HL-60 (cell line): ENCODE results near the gene SLC9A3.

Source experiments
- DNase-seq, 2 experiments: peaks; one replicate each; pipeline ENCODE4 v3.0.0-alpha.2; 2010 to 2020; ENCODE audit warnings: low read depth in 1 of 2, low spot score in 1 of 2
- H3K27ac ChIP-seq: fragments of 250-450 bp; sonication (Bioruptor Pico); replicated peaks from 2 replicates; pipeline ENCODE4 v1.5.1; 2020; ENCODE audit warnings: mild to moderate bottlenecking, moderate library complexity
- H3K27me3 ChIP-seq: fragments of 250-450 bp; sonication (Bioruptor Pico); 2 replicates; pipeline ENCODE4 v1.5.1; 2021; ENCODE audit warnings: mild to moderate bottlenecking, moderate library complexity; ENCODE audit not compliant: insufficient read depth, poor library complexity, severe bottlenecking
- H3K4me3 ChIP-seq: replicated peaks from 2 replicates; pipeline ENCODE4 v1.5.1; 2011; ENCODE audit warnings: mild to moderate bottlenecking, control low read depth, low read length; ENCODE audit not compliant: insufficient read depth
- GABPA ChIP-seq: IDR thresholded peaks from 2 replicates; pipeline ENCODE4 v1.6.1; 2012; ENCODE audit warnings: low read depth
- POLR2AphosphoS5 ChIP-seq: IDR thresholded peaks from 2 replicates; pipeline ENCODE4 v1.6.1; 2012; ENCODE audit warnings: low read depth
- SPI1 ChIP-seq: IDR thresholded peaks from 2 replicates; pipeline ENCODE4 v1.6.1; 2012; ENCODE audit warnings: low read depth, mild to moderate bottlenecking, borderline replicate concordance
- TF ChIP-seq, protein P1 (sequence below): IDR thresholded peaks from 2 replicates; pipeline ENCODE4 v1.6.1; 2012; ENCODE audit warnings: low read depth; ENCODE audit not compliant: insufficient replicate concordance
- TF ChIP-seq, protein P2 (sequence below): IDR thresholded peaks from one replicate; pipeline ENCODE4 v1.5.1; 2011; ENCODE audit warnings: low read length, control low read depth, inconsistent platforms; ENCODE audit not compliant: insufficient read depth

Gene SLC9A3

DNA sequence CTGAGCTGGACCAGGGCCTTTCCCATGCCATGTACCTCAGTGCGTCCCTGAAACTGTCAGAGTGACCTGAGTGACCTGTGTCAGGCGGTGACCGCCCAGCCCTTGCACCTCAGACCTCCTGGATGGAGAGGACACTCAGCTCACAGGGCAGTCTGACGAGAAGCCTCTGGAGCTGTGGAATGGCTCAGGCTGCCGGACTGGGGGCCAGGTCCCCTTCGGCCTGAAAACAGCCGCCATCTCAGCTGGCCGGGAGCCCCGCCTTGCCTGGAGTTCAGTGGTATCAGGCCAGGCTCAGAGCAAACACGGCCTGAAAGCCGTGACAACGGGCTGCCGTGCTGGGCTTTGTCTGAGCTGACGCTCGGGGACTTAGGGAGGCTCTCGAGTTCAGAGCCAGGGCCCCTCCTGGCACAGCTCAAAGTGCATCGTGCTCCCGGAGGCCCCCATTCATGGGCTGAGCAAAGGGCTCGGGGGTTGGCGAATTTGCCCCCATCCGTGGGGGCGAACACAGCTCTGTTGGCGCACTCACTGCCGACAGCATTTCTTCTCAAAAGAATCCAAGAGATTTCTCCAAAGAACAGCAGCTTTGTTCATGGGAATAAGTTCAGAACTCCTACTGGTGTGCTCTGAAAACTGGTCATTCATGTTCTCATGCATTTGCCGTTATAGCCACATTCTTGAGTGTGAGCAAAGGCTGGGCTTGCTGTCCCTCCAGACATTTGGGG lies 8.4 kb upstream of the SLC9A3 start:
- DNase-seq: no peak
- Histone ChIP-seq H3K27ac (no peak overlapping the region), H3K27me3 (peaks cover 21% of the 10 kb centered on the region), H3K4me3 (no peak overlapping the region)
- no peak for TF ChIP-seq GABPA
- no peak for TF ChIP-seq SPI1
- TF ChIP-seq, protein P1, sequence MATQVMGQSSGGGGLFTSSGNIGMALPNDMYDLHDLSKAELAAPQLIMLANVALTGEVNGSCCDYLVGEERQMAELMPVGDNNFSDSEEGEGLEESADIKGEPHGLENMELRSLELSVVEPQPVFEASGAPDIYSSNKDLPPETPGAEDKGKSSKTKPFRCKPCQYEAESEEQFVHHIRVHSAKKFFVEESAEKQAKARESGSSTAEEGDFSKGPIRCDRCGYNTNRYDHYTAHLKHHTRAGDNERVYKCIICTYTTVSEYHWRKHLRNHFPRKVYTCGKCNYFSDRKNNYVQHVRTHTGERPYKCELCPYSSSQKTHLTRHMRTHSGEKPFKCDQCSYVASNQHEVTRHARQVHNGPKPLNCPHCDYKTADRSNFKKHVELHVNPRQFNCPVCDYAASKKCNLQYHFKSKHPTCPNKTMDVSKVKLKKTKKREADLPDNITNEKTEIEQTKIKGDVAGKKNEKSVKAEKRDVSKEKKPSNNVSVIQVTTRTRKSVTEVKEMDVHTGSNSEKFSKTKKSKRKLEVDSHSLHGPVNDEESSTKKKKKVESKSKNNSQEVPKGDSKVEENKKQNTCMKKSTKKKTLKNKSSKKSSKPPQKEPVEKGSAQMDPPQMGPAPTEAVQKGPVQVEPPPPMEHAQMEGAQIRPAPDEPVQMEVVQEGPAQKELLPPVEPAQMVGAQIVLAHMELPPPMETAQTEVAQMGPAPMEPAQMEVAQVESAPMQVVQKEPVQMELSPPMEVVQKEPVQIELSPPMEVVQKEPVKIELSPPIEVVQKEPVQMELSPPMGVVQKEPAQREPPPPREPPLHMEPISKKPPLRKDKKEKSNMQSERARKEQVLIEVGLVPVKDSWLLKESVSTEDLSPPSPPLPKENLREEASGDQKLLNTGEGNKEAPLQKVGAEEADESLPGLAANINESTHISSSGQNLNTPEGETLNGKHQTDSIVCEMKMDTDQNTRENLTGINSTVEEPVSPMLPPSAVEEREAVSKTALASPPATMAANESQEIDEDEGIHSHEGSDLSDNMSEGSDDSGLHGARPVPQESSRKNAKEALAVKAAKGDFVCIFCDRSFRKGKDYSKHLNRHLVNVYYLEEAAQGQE: no peak
- TF ChIP-seq, protein P2, sequence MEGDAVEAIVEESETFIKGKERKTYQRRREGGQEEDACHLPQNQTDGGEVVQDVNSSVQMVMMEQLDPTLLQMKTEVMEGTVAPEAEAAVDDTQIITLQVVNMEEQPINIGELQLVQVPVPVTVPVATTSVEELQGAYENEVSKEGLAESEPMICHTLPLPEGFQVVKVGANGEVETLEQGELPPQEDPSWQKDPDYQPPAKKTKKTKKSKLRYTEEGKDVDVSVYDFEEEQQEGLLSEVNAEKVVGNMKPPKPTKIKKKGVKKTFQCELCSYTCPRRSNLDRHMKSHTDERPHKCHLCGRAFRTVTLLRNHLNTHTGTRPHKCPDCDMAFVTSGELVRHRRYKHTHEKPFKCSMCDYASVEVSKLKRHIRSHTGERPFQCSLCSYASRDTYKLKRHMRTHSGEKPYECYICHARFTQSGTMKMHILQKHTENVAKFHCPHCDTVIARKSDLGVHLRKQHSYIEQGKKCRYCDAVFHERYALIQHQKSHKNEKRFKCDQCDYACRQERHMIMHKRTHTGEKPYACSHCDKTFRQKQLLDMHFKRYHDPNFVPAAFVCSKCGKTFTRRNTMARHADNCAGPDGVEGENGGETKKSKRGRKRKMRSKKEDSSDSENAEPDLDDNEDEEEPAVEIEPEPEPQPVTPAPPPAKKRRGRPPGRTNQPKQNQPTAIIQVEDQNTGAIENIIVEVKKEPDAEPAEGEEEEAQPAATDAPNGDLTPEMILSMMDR: no peak
- no peak for TF ChIP-seq POLR2AphosphoS5

DNA sequence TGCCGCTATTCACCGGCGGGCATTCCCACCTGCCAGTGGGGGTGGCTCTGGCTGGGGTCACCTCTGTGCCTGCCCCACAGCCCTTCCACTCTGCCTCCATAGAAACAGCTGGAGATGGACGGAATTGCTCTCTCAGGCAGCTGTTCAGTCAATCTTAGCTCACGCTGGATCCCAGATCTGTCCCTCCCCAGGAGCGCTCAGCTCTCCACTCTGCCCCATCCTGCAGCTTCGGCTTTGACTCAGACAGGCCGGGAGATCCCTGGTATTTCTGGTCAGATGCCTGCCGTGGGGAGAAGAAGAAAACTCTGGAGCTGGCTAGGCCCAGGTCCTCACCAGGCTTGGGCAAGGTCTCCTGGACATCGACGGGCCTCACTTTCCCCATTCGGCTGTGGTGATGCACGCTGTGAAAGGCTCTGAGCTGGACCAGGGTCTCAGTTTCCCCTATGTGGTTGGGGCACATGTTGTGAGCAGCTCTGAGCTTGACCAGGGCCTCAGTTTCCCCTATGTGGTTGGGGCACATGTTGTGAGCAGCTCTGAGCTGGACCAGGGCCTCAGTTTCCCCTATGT lies 7.6 kb upstream of the SLC9A3 start:
- TF ChIP-seq GABPA (no peak), POLR2AphosphoS5 (no peak), SPI1 (no peak)
- TF ChIP-seq, protein P2: no peak
- TF ChIP-seq, protein P1: no peak
- DNase-seq: no peak
- no peak overlapping the region for H3K4me3 ChIP-seq
- H3K27ac ChIP-seq: no peak overlapping the region
- H3K27me3 ChIP-seq: peaks cover 27% of the 10 kb centered on the region

DNA sequence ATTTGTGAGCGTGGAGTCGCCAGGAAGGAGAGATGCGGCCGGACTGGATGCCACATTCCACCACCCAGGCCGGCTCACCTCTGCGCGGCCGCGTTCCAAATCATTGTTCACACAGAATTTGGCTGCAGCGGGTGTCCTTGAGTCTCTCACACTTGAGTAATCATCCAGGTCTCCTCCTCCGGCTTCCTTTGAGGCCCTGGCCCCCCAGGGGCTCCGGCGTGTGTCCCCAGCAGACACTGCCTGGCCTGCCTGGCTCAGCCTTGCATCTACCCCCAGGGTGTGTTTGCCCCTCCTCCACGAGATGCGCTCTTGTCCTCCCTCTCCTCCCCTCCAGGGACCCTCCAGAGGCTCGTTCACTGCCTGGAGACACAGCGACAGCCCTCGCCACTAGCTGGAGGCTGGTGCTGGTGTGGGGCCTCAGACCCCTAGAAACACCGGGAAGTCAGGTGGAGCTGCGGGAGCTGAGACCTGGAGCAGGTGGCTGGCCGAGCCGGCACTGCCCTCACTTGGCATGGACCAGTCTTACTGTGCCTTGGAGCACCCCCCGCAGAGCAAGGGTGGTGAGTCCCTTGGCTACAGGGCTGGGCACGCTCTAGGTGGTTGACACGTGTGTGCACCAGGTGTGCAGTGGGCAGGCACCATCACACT lies 7.0 kb upstream of the SLC9A3 start:
- Histone ChIP-seq H3K27ac (no peak overlapping the region), H3K27me3 (peaks cover 33% of the 10 kb centered on the region), H3K4me3 (no peak overlapping the region)
- no peak for DNase-seq
- no peak for TF ChIP-seq POLR2AphosphoS5
- TF ChIP-seq, protein P2: no peak
- TF ChIP-seq, protein P1: no peak
